Astrocyte of the spinal cord (primary cell): Measurements from ENCODE around the gene WDFY4.

Experiments used
- DNase-seq: peaks from one replicate; pipeline ENCODE4 v3.0.0; 2011; ENCODE audit warnings: low read depth, low spot score
- H3K4me3 ChIP-seq: 2 replicates; pipeline ENCODE4 v1.5.1; 2011; ENCODE audit warnings: low read depth, mild to moderate bottlenecking, low read length, moderate library complexity
- CTCF ChIP-seq: IDR thresholded peaks from 2 replicates; pipeline ENCODE4 v1.5.1; 2012; ENCODE audit warnings: low read depth, mild to moderate bottlenecking, low read length, inconsistent platforms
- in situ Hi-C: cut with HindIII; loops from 2 replicates; pipeline ENCODE4 v1.10.0; 2017; ENCODE audit warnings: low sequenced_read_pairs

WDFY4 gene

GRCh38 chr10:48659790-48660189 lies 24.9 kb upstream of the WDFY4 start:
- no peak overlapping the region for H3K4me3 ChIP-seq
- DNase-seq, result peak; percentile 27
- in situ Hi-C loops, result no loop called here
- peak; percentile 44 for TF ChIP-seq CTCF

- no peak for DNase-seq
- TF ChIP-seq CTCF, result no peak
- H3K4me3 ChIP-seq, result no peak overlapping the region
- in situ Hi-C loops, result no loop called here
These were observed 23.2 kb upstream of the WDFY4 start for GRCh38 chr10:48661441-48661840.

- no peak for TF ChIP-seq CTCF
- in situ Hi-C loops, result no loop called here
- DNase-seq, result no peak
- no peak overlapping the region for H3K4me3 ChIP-seq
These were observed 16.6 kb upstream of the WDFY4 start for GRCh38 chr10:48667960-48668590.

GRCh38 chr10:48670978-48671913 lies 13.4 kb upstream of the WDFY4 start:
- no peak for TF ChIP-seq CTCF
- DNase-seq, result no peak
- no peak overlapping the region for H3K4me3 ChIP-seq
- in situ Hi-C loops, result no loop called here

GRCh38 chr10:48671914-48672595 lies 12.6 kb upstream of the WDFY4 start:
- no peak overlapping the region for H3K4me3 ChIP-seq
- DNase-seq, result no peak
- no peak for TF ChIP-seq CTCF
- in situ Hi-C loops, result no loop called here

- no peak for DNase-seq
- TF ChIP-seq CTCF, result no peak
- no peak overlapping the region for H3K4me3 ChIP-seq
- in situ Hi-C loops, result no loop called here
These were observed 11.9 kb upstream of the WDFY4 start for GRCh38 chr10:48672596-48673265.
